Body of pancreas (tissue), 4 donors: ENCODE measurements around the gene DBF4B.

Source experiments
- POLR2A ChIP-seq, 3 donors: fragments of 450-650 bp; IDR thresholded peaks; one replicate each; pipeline ENCODE4 v1.6.1; 2016; ENCODE audit warnings: antibody characterized with exemption in 3 of 3, mild to moderate bottlenecking in 2 of 3
- TF ChIP-seq, protein P1 (sequence below), 7 experiments: fragments of 450-650 bp in 4 of 7; fragments of 200-600 bp in 3 of 7; sonication (generic) in 3 of 7; IDR thresholded peaks; one replicate each; pipeline ENCODE4 v1.5.1; 2016 to 2019; ENCODE audit warnings: antibody characterized with exemption in 7 of 7

DNA sequence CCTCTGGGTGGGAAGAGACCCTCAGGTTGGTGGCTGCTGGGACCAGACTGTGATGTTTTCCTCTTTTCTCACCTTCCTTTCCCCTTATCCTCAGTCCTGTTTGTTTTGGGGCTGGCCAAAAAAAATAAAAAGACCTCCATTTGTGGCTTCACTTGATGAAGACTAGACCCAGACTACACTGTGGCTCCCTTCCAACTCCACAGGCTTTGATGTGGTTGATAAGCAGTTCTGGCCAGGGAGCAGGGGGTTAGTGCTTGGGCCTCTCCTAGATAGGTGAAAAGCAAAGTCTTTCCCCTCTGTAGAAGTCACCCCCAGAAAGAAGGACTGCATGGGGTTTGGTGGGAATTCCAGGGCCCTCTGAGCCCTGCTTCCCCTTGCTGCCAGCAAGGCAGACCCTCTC lies 39.1 kb downstream of the DBF4B start:
- TF ChIP-seq, protein P1, sequence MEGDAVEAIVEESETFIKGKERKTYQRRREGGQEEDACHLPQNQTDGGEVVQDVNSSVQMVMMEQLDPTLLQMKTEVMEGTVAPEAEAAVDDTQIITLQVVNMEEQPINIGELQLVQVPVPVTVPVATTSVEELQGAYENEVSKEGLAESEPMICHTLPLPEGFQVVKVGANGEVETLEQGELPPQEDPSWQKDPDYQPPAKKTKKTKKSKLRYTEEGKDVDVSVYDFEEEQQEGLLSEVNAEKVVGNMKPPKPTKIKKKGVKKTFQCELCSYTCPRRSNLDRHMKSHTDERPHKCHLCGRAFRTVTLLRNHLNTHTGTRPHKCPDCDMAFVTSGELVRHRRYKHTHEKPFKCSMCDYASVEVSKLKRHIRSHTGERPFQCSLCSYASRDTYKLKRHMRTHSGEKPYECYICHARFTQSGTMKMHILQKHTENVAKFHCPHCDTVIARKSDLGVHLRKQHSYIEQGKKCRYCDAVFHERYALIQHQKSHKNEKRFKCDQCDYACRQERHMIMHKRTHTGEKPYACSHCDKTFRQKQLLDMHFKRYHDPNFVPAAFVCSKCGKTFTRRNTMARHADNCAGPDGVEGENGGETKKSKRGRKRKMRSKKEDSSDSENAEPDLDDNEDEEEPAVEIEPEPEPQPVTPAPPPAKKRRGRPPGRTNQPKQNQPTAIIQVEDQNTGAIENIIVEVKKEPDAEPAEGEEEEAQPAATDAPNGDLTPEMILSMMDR (IDR thresholded peaks at IDR 0.05) = no peak
- no peak for TF ChIP-seq POLR2A (IDR thresholded peaks at IDR 0.05)
